Left hindlimb (tissue), 1 donor: Measurements from ENCODE around the gene TARBP1.
"Not testable (repeated sequence)": the region's sequence is repeated elsewhere in the genome, so short reads cannot be mapped to it uniquely, and the experiment has no call there.

ENCODE experiments used
- DNase-seq: peaks from one replicate; pipeline ENCODE4 v3.0.0-alpha.2; 2018

The TARBP1 gene

DNA sequence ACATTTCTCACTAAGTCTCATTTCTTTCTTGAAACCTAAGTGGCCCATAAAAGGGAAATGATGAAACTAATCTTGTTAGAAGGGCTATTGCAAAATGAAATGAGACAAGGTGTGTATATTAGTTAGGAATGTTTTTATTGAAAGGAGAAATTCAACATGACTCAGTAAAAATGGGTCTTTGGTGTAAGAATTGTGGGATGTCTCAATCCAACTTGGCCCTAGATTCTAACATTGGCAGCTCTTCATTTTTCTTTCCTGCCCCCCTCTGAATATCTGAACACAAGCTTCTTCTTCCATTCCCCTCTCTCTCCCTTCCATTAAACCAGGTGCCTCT, 26.8 kb upstream of the TARBP1 start:
- DNase-seq: no peak

DNA sequence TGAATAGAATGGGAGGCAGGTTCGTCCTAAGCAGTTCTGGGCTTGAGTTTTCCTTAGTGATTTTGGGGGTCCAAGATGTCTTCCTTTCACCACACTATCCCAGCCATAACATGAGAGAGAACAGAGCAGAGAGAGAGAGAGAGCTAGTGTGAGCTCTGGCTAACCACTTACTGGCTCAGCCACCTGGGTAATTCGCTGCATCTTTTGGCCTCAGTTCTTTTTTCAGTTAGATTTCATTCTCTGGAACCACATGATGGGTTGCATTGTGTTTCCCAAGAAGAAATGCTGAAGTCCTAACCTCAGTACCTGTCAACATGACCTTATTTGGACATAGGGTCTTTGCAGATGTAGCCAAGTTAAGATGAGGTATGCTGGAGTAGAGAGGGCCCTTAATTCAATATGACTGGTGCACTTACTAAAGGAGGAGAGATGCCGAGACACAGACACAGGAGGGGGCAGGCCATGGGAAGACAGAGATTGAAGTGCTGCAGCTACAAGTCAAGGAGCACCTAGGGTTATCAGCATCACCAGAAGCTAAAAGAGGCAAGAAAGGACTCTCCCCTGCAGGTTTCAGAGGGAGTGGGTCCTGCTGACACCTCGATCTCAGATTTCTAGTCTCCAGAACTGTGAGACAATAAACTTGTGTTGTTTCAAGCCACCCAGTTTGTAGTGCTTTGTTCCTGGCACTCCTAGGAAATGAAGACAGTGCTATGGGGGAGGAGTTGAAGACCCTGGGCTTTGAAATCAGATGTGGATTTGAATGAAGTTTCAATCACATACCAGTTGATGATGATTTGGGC, 26.2 kb upstream of the TARBP1 start:
- no peak for DNase-seq

DNA sequence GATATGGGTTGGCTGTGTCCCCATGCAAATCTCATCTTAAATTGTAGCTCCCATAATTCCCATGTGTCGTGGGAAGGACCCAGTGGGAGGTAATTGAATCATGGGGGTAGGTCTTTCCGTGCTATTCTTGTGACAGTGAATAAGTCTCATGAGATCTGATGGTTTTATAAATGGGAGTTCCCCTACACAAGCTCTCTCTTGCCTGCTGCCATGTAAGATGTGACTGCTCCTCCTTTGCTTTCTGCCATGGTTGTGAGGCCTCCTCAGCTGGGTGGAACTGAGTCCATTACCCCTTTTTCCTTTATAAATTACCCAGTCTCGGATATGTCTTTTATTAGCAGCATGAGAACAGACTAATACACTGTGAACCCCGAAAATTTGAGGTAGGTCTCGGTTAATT, 25.3 kb upstream of the TARBP1 start:
- DNase-seq: not testable (repeated sequence)

DNA sequence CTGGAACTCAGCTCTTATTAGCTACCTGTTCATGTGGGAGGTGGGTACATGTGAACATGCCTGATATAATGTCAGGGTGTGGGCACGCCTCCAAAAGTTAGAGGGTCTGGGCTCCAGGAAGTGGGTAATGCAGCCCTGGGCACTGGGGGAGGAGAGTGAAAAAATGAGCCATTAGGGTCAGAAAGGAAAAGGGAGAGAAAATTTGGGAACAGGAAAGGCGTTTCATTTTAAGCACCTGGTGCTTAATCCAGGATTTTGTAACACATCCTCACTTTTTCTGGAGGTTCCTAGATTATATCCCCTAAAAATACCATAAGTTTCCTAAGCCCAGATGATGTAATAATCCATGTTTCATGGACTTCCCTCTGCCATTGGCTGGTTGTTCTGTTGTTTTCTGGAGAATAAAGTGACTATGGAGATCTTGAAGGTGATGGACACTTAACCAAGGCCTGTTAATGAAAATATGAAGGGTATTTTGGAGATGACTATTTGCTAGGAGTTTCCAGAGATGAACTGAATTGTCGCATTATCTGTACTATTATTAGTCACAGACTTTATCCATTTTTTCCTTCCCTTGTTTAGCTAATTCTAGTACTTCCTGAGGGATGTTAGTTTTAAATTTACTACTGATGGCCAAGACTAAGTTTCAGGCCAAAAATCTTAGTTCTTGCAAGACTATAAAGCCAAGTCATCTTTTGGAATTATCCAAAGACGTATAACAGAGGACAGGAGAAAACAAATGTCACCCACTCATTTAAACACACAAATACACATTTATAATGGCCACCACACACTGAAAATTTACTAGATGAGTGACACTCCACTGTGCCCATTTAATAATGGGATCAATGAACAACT, 24.4 kb upstream of the TARBP1 start:
- DNase-seq: no peak

DNA sequence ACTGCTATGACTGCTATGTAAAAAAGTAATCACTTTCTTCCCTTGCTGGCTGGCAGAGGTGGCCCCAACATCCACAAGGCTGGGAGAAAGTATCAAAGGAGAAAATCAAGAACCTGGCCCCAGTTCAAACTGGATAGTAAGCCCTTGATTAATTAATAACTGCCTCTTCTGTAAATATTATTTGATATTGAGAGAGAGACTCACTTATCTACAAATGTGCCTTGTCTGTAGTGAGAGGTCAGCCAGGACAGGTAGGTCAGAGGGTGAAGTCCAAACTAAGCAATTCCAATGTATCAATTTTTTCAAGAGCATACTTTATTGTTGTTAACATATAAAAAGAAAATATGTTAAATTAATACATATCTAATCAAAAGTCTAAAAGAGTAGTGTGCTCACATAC, 23.8 kb upstream of the TARBP1 start:
- DNase-seq: no peak

DNA sequence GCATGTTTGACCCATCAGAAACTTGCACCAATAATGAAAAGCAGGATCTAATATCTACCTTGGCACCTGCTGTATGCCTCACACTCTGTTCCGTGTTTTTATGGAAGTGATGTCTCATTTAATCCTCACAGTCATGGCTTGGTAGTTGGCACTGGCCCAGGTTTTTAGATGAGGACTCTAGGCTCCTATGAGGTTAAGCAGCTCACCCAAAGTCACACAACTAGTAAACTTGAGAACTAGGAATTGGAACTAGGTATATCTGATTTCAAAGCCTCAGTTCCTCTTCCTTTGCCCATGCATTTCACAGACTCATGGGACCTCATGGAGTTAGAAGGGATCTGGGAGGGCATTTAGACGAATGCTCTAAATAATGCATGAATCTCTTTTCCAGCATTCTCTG, 21.3 kb upstream of the TARBP1 start:
- no peak for DNase-seq

DNA sequence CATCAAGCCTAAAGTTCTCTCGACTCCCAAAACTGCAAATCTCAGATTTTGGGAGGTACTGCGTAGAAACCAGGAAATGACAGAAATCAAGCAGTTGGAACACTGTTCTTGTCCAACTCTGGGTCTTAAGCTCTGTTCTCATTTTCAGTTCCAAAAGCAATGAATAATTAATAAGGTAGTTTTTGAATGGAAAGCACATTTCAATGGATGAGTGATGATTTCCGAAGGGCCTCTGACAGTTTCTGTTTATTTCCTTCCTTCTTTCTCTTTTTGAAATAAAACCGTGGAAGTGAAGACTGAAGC, 20.9 kb upstream of the TARBP1 start:
- no peak for DNase-seq

DNA sequence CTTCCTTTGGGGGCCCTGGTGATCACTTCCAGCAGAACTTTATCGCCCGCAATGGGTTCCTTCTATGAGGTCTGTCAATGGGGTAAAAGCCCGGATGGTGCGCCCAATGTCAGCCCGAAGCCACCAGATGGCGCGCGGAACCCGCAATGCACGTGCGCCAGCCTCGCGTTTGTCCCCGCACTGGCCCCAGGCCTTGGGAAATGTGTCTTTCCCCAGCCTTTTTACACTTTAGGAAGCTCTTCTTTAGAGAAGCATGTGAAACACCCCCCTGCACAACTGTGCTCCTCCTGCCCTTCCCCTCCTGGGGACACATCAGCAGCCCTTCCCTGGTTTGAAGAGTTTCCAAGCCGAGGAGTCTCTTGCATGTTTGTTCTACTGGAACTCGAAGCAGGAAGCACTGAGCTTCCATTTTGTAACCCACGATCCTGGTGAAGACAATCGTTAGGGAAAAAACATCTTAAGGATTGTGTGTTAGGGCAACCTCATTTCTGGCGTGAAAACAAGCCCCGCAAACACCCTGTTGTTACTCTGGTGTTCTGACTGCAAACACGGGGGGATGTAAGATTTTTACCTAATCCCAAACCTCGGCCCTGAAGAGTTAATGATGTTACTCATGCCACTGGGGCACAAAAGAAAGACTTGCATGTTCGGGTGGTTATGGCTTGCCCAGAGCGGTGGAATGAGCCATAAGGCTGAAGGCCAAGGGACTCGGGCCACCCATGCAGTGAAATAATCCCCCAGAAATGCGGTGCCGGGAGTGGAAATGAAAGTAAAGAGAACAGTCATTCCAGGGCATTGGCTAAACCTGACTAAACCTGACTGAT, 20.4 kb upstream of the TARBP1 start:
- DNase-seq: peak; percentile 93

DNA sequence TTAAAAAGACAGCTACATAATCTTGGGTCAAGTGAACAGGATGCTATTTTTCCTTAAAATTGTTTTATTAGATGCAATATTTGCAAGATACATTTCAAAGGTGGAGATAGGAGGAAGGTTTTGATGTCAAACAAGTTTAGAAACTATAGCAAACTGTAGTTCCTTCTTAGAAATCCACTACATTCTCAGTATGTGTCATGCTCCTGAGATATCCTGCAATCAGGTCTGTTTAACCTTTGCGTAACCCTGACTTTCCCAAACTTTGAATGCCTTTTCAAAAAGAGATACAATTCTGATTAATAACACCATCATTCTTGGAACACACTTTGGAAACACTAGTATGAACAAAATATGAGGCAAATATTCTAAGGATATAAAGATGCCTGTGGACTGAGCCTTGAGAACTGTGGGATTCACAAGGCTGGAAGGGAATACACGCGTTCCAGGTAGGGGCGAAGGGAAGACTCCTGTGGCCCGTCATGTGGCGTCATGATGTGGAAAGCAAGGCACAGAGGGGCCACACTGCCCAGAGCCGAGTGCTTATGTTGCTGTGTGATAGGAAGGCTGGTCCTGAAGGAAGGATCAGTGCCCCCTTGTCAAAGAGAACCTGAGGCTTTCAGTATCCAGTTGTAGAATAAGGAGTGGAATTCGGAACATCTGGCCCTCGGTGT, 19.6 kb upstream of the TARBP1 start:
- no peak for DNase-seq

DNA sequence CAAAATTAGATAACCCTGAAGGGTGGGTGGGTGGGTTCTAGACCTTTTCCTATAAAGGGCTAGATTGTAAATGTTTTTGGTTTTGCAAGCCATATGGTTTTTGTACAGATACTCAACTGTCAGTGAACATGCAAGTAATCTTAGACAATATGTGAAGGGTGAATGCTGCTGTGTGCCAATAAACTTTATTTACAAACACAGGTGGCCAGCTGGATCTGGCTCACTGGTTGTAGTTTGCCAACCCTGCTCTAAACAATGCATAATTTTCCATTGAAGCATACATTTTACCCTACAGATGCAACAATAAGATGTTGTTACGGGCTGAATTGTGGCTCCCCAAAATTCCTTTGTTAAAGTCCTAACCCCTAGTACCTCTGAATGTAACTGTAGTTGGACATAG, 18.6 kb upstream of the TARBP1 start:
- no peak for DNase-seq

DNA sequence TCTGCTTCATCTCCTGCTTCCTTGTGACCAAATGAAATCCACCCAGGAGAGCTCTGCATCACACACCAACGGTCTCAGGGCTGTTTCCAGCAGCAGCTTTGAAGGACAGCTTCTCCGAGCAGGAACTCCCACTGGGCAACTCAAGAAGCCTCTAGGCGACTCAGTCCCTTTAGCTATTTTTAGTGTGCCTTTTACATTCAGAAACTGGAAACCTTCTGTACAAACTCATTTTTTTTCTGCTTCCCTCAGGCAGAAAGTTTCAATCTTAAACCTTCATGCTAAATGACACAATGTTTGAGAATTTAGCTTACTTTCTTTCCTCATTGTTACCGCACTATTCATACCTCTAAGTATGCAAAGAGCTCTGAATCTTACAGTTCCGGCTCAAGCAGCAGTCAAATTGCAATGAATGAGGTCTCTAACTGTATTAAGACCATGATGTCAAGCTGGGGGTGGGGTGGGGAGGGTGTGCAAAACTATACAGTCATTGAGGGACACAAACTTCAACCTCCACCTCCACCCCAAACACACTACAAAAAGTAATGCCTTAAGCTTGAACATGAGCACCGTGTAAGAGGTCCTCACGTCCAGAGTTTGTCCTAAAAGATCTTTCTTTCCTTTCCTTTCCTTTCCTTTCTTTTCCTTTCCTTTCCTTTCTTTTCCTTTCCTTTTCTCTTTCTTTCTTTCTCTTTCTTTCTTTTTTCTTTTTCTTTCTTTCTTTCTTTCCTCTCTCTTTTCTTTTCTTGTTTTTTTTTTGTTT, 16.4 kb upstream of the TARBP1 start:
- no peak for DNase-seq

DNA sequence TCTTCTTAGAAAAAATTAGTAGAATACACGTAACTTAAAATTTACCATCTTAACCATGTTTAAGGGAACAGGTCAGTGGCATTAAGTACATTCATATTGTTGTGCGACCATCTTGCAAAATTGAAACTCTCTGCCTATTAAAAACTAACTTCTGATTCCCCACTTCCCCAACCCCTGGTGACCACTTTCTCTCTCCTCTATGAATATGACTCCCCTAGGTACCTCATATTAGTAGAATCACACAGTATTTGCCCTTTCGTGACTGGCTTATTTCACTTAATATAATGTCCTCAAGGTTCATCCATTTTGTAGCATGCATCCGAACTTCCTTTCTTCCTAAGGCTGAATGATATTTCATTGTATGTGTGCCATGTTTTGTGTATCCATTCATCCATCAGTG, 15.1 kb upstream of the TARBP1 start:
- no peak for DNase-seq

DNA sequence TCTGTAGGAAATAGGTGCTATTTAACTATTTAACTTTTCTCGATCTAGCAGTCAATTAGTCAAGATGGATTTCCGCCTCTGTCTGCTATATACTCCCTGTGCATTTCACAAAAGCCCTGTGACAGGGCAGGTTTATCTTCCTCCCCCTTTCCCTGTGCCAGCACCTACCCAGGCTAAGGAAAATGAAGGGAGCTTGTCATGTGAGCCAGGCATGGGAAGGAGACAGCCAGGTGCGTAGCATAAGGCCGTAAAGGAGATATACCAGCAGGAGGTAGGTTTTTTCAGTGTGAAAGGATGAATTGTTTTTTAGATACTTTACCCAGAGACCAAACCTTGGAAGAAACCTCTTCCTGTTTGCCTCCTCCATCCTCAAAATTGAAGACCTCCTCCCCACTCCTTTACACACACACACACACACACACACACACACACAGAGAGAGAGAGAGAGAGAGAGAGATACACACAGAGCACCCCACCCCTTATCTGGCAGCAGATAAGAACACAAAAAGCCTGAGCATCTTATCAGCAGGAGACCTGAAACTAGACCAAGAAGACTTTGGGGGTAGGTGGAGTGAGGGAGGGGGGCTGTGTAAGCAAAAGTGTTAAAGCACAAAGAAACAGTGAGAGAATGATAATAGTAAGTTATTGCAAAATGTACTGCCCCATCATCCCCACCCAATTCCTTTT, 12.0 kb upstream of the TARBP1 start:
- no peak for DNase-seq

DNA sequence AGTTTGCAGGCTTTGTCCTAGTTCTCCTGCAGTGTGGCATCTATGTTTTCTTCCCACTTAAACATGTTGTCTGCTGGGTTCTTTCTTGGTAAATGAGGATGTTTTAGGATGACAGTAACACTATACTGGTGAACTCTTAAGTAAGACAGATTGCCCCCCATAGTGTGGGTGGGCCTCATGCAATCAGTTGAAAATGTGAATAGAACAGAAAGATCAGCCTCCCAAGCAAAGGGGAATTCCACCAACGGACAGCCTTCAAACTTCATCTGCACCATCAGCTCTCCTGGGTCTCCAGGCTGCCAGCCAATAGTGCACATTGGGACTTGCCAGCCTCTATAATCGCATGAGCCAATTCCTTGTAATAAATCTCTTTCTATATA, 10.7 kb upstream of the TARBP1 start:
- DNase-seq: no peak

DNA sequence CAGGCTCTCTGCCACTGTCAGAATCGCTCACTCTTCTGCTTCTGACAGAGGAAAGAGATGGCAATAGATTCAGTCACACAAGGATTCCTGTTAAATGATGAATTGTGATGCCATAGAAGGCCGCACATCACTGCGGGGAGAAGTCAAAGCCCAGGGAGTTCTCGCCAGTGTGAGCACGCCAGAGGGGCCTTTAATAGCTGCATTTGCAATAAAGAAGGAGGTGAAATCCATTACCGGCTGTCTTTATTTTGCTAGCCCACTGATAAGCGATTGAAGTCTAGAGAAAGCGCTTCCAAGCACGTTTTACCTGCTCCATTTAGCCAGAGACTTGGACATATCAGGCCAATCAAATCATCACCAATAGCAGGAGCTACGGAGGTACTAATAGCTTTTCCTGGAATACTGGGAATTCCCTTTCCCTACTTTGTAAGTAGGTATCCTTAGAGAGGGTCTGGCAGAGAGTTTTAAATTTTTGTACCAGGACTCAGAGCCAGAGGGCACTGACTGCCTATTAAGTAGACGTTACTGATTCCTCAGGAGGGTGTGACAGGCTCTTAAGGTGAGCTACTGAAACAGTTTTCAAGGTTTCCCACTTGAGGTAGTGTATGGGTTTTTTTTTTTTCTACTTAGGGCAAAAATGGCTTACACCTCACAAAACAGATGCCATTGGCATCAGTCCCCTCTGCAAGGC, 10.2 kb upstream of the TARBP1 start:
- no peak for DNase-seq

DNA sequence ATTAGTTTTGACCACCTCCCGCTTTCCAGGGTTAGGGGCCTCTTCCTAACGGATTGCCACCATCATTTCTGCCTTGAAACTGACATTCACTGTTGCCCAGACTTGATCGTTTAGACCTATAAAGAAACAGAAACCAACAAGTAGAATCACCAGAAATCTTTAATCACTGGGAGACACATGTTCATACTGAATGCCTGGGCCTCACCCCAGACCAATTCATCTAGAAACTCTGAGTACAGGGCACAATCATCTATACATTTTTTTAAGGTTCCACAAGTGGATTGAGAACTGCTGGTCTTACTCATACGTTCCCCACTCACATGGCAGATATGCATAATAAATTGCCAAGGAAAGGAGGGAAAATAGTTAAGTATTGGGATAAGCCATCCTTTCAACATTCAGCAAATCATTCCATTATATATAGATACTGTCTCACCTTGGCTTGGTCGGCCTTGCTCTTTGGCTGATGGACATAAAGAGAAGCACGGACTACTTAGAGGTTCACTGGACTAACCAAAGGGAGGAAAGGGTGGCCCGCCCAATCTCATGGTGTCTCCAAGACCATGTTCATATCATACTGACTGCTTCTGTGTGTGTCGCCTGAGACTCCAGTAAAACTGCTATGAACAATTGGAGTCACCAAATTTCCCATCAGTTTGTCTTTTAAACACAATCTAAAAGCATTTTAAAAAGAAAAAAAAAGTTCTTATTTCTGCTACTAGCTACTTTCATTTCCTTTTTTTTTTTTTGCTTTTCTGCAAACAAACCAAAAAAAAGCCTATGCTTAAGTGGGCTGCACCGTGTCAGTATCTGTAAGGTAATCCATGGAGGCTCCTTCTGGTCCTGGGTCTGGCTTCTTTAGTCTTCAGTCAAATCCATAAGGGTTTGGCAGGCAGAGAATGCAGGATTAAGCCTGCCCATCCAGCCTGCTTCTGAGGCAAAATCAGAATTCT, 9.4 kb upstream of the TARBP1 start:
- DNase-seq: no peak

DNA sequence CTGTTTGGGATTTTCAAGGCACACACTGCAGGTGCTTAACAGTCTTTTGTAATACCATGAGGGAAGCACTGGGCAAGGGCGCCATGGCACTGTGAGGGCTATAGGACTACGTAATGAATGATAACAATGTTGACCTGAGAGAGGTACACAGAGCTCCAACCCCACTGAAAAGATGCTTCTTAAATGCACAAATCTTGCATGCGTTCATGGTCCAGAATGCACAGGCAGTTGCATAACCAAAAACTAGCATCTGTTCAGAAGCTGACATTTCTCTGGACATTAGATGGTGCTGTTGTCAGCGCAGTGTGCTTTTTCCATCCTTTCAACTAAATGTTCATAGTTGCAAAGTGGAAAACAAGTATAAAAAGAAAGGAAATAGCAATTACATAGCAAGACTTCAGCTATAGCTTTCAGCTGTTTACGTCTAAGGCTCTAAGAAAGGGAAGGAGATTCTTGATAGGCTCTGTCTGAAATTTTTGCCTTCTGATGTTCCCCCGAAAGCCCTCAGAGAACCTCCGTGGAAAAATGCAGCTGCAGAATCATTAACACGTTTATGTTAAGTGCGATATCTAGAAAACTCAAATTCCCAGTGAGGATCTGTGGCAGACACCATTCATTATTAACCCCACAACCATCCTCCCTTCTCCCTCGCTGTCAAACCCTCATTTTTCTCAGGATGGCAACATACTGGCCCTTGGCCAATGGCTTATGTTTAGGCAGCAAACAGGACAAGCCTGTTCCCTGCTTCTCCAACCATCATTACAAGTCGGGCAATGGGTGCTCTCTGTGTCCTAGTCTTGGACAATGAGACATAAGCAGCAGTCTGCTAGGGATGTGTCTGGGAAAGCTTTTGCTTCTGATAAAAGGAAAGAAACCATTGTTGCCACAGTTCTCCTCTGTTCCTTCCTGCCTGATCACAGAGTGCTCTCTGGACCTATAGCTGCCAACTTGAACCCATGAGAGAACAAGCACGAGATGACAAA, 8.2 kb upstream of the TARBP1 start:
- DNase-seq: peak; percentile 43

DNA sequence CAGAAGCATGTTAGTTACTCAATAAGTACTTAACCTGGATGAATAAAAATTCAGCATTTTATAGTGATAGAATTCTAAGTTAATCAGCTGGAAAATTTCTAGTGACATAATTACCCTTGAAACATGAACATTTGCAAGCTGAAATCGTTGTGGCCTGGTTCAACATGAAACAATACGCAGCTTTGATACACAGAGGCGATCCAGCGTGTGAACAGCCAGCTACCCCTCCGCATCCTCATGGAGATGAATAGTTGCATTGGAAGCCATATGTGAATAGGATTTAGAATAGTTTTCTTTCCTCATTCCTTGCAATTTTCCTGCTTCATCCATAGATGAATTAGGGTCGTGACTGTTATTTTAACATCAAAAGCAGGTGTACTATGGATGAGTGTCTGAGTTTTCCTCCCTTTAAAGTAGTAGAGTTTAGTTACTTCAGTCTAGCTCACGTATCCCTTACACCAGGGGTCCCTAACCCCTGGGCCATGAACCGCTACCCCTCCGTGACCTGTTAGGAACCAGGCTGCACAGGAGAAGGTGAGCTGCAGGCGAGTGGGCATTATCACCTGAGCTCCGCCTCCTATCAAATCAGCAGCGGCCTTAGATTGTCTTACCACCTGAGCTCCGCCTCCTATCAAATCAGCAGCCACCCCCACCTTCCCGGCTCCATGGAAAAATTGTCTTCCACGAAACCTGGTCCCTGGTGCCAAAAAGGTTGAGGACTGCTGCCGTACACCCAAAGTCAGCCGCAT, 6.2 kb upstream of the TARBP1 start:
- no peak for DNase-seq
